Epithelial cell of esophagus (primary cell): ENCODE measurements around the gene FAM43A.

Experiments
- DNase-seq: peaks from one replicate; pipeline ENCODE4 v3.0.0; 2010; ENCODE audit warnings: low read depth
- H3K4me3 ChIP-seq: 2 replicates; pipeline ENCODE4 v1.5.1; 2011; ENCODE audit warnings: mild to moderate bottlenecking, low read length, control low read depth
- CTCF ChIP-seq: IDR thresholded peaks from 2 replicates; pipeline ENCODE4 v1.5.1; 2011; ENCODE audit warnings: low read depth, mild to moderate bottlenecking, low read length, control low read depth, inconsistent platforms; ENCODE audit not compliant: insufficient read depth; ENCODE audit errors: missing control alignments

FAM43A gene

GRCh38 chr3:194647747-194648146, 37.9 kb upstream of the FAM43A start:
- DNase-seq = no peak
- TF ChIP-seq CTCF = no peak
- no peak overlapping the region for H3K4me3 ChIP-seq

- no peak overlapping the region for H3K4me3 ChIP-seq
- no peak for DNase-seq
- no peak for TF ChIP-seq CTCF
Measured at GRCh38 chr3:194654443-194654842, 31.2 kb upstream of the FAM43A start.

- no peak for DNase-seq
- no peak for TF ChIP-seq CTCF
- no peak overlapping the region for H3K4me3 ChIP-seq
Measured at GRCh38 chr3:194657439-194657838, 28.2 kb upstream of the FAM43A start.

- no peak for DNase-seq
- H3K4me3 ChIP-seq = no peak overlapping the region
- no peak for TF ChIP-seq CTCF
Measured at GRCh38 chr3:194658477-194659242, 27.0 kb upstream of the FAM43A start.

- DNase-seq = no peak
- H3K4me3 ChIP-seq = no peak overlapping the region
- no peak for TF ChIP-seq CTCF
Measured at GRCh38 chr3:194659778-194660177, 25.9 kb upstream of the FAM43A start.

GRCh38 chr3:194661374-194661773, 24.3 kb upstream of the FAM43A start:
- H3K4me3 ChIP-seq = no peak overlapping the region
- DNase-seq = no peak
- no peak for TF ChIP-seq CTCF

- no peak for TF ChIP-seq CTCF
- no peak overlapping the region for H3K4me3 ChIP-seq
- DNase-seq = no peak
Measured at GRCh38 chr3:194661946-194662345, 23.7 kb upstream of the FAM43A start.
